IMR-90 (cell line): ENCODE measurements around the gene ATRNL1. TPM values are rescaled to one million over a fixed set of nuclear protein-coding genes. Genes with fewer than 3 reads are reported as not detected.

Source experiments
- ATAC-seq: fragments of 200-7000 bp; cut with Tn5 transposase; 2 replicates; pipeline ENCODE4 v1.9.1; 2020; ENCODE audit warnings: low read depth, mild to moderate bottlenecking, moderate library complexity
- BruUV-seq: library from RNA; stranded (reverse); fragments of 400-500 nt; replicated peaks from 2 replicates; lab custom pipeline; 2021; lab: Mats Ljungman, UMichigan
- CTCF ChIA-PET: fragments of 300-600 bp; formaldehyde crosslinking; extraction: SDS; loops from one replicate; lab custom pipeline; 2021; ENCODE audit warnings: antibody characterized with exemption; lab: Yijun Ruan, JAX
- POLR2A ChIA-PET: fragments of 300-600 bp; sonication (Branson Sonifier 250); formaldehyde crosslinking; loops from one replicate; lab custom pipeline; 2022; ENCODE audit warnings: antibody characterized with exemption; ENCODE audit not compliant: unreplicated experiment; lab: Charles Lee
- DNase-seq: peaks from one replicate; pipeline ENCODE4 v3.0.0; 2013
- H2AFZ ChIP-seq: replicated peaks from 2 replicates; pipeline ENCODE3; 2013; ENCODE audit warnings: low read length, mild to moderate bottlenecking; ENCODE audit not compliant: poor library complexity
- H2AK5ac ChIP-seq: 2 replicates; pipeline ENCODE4 v1.6.1; 2013; ENCODE audit warnings: low read depth, low read length, inconsistent platforms
- H2AK9ac ChIP-seq: replicated peaks from 2 replicates; pipeline ENCODE3; 2013; ENCODE audit warnings: mild to moderate bottlenecking, low read depth, low read length, moderate library complexity; ENCODE audit not compliant: poor library complexity
- H2BK120ac ChIP-seq: 2 replicates; pipeline ENCODE4 v1.6.1; 2013; ENCODE audit warnings: low read depth, low read length, inconsistent platforms
- H2BK15ac ChIP-seq: 3 replicates; pipeline ENCODE4 v1.6.1; 2013; ENCODE audit warnings: low read depth, low read length, inconsistent platforms
- H2BK20ac ChIP-seq: 2 replicates; pipeline ENCODE4 v1.6.1; 2013; ENCODE audit warnings: low read depth, mild to moderate bottlenecking, inconsistent platforms, low read length, moderate library complexity
- H2BK5ac ChIP-seq: 2 replicates; pipeline ENCODE4 v1.6.1; 2013; ENCODE audit warnings: mild to moderate bottlenecking, low read depth, low read length, inconsistent platforms; ENCODE audit not compliant: poor library complexity, severe bottlenecking
- H3K14ac ChIP-seq: replicated peaks from 2 replicates; pipeline ENCODE4 v1.6.1; 2013; ENCODE audit warnings: low read depth, low read length, inconsistent platforms
- H3K18ac ChIP-seq: 2 replicates; pipeline ENCODE4 v1.6.1; 2013; ENCODE audit warnings: low read depth, low read length, control low read depth
- H3K23ac ChIP-seq: 2 replicates; pipeline ENCODE4 v1.6.1; 2013; ENCODE audit warnings: low read depth, low read length, inconsistent platforms
- H3K27ac ChIP-seq: 2 replicates; pipeline ENCODE4 v1.5.1; 2013; ENCODE audit warnings: mild to moderate bottlenecking, control low read depth, low read length; ENCODE audit not compliant: insufficient read depth
- H3K27me3 ChIP-seq: 2 replicates; pipeline ENCODE4 v1.6.1; 2013; ENCODE audit warnings: low read length; ENCODE audit not compliant: control insufficient read depth, insufficient read depth
- H3K36me3 ChIP-seq: 2 replicates; pipeline ENCODE4 v1.6.1; 2013; ENCODE audit warnings: low read length, mixed read lengths; ENCODE audit not compliant: control insufficient read depth, insufficient read depth
- H3K4ac ChIP-seq: 2 replicates; pipeline ENCODE4 v1.6.1; 2013; ENCODE audit warnings: low read depth, low read length, inconsistent platforms
- H3K4me1 ChIP-seq: 2 replicates; pipeline ENCODE4 v1.6.1; 2013; ENCODE audit warnings: low read length, mixed read lengths; ENCODE audit not compliant: control insufficient read depth, insufficient read depth
- H3K4me2 ChIP-seq: 2 replicates; pipeline ENCODE4 v1.6.1; 2013; ENCODE audit warnings: low read depth, mild to moderate bottlenecking, control low read depth, low read length, moderate library complexity
- H3K4me3 ChIP-seq: 2 replicates; pipeline ENCODE4 v1.5.1; 2013; ENCODE audit warnings: low read depth, mild to moderate bottlenecking, control low read depth, low read length, moderate library complexity; ENCODE audit not compliant: insufficient read depth
- H3K56ac ChIP-seq: 2 replicates; pipeline ENCODE4 v1.6.1; 2013; ENCODE audit warnings: low read length, inconsistent platforms; ENCODE audit not compliant: insufficient read depth; ENCODE audit errors: extremely low read depth
- H3K79me1 ChIP-seq, 2 experiments: 2 replicates each; pipeline ENCODE4 v1.6.1; 2013; ENCODE audit warnings: low read length in 2 of 2, inconsistent platforms in 1 of 2, low read depth in 1 of 2
- H3K9ac ChIP-seq: 2 replicates; pipeline ENCODE4 v1.6.1; 2013; ENCODE audit warnings: low read depth, low read length, control low read depth
- H3K9me1 ChIP-seq: 2 replicates; pipeline ENCODE4 v1.6.1; 2013; ENCODE audit warnings: low read length, inconsistent platforms; ENCODE audit not compliant: insufficient read depth
- H3K9me3 ChIP-seq: 2 replicates; pipeline ENCODE4 v1.6.1; 2013; ENCODE audit warnings: low read length; ENCODE audit not compliant: control insufficient read depth, insufficient read depth
- H4K20me1 ChIP-seq: 2 replicates; pipeline ENCODE4 v1.6.1; 2013; ENCODE audit warnings: low read length, inconsistent platforms; ENCODE audit not compliant: insufficient read depth
- H4K5ac ChIP-seq: 2 replicates; pipeline ENCODE4 v1.6.1; 2013; ENCODE audit warnings: mild to moderate bottlenecking, low read depth, low read length, control low read depth
- H4K8ac ChIP-seq, 2 experiments: 2 replicates each; pipeline ENCODE4 v1.6.1; 2013; ENCODE audit warnings: low read depth in 2 of 2, low read length in 2 of 2, control low read depth in 1 of 2, inconsistent platforms in 1 of 2
- H4K91ac ChIP-seq: 2 replicates; pipeline ENCODE4 v1.6.1; 2013; ENCODE audit warnings: low read depth, low read length, inconsistent platforms; ENCODE audit not compliant: insufficient read depth
- CEBPB ChIP-seq: IDR thresholded peaks from 2 replicates; pipeline ENCODE4 v1.6.1; 2012; ENCODE audit warnings: low read depth, low read length, improper control_type of control experiment
- dilution Hi-C: fragments of 300-500 bp; cut with HindIII; formaldehyde crosslinking; loops from one replicate; pipeline ENCODE4 v1.14.3; 2018; ENCODE audit warnings: low sequenced_read_pairs; ENCODE audit not compliant: unreplicated experiment
- in situ Hi-C: fragments of 300-500 bp; cut with MboI; formaldehyde crosslinking; loops from 3 replicates; pipeline ENCODE4 v1.14.3; 2019; ENCODE audit warnings: low sequenced_read_pairs, inconsistent platforms, mixed read lengths
- intact Hi-C: fragments of 100-400 bp; cut with micrococcal nuclease; formaldehyde crosslinking; loops from 2 replicates; pipeline ENCODE4 v1.10.0; 2022
- polyA plus RNA-seq, 3 experiments: library from polyadenylated mRNA; depleted of rRNA; stranded (reverse); fragments of >200 nt; gene quantifications; 2 replicates each; pipeline ENCODE4 v1.2.3, GENCODE V29; 2012; ENCODE audit warnings: low replicate concordance in 1 of 3
- total RNA-seq: library from RNA; depleted of rRNA; stranded (reverse); fragments of >200 nt; gene quantifications from 2 replicates; pipeline ENCODE4 v1.2.3, GENCODE V29; 2012

The ATRNL1 gene
- total and polyA plus RNA-seq, 2 of the 4 experiments (the other 2 are of a cell fraction): 0.18 to 0.19 TPM

- Histone ChIP-seq H3K4me3 (no peak overlapping the region), H3K23ac (no peak overlapping the region), H2BK20ac (no peak overlapping the region), H3K18ac (no peak overlapping the region), H3K9me1 (no peaks in the 10 kb centered on the region), H2AK9ac (no peak overlapping the region), H3K14ac (no peak overlapping the region), H3K4me2 (no peak overlapping the region), H4K5ac (no peak overlapping the region), H3K4ac (no peak overlapping the region), H3K9ac (no peak overlapping the region), H2BK5ac (no peak overlapping the region), H3K56ac (no peak overlapping the region), H3K27ac (no peak overlapping the region), H3K36me3 (no peaks in the 10 kb centered on the region), H4K91ac (no peak overlapping the region), H3K9me3 (no peaks in the 10 kb centered on the region), H3K27me3 (no peaks in the 10 kb centered on the region), H3K79me1 (no peaks in the 10 kb centered on the region), H2AK5ac (no peak overlapping the region), H3K4me1 (no peaks in the 10 kb centered on the region), H4K20me1 (no peaks in the 10 kb centered on the region), H2BK15ac (no peak overlapping the region), H4K8ac (no peak overlapping the region), H2BK120ac (no peak overlapping the region), H2AFZ (no peak overlapping the region)
- no TSS peak for BruUV-seq
- TF ChIP-seq CEBPB: no peak
- dilution Hi-C loops: no loop called here
- ChIA-PET POLR2A (no interaction called here), CTCF (no interaction called here)
- ATAC-seq (no peak), DNase-seq (no peak)
- in situ Hi-C loops: loop anchor here (25.0 kb wide), 1 partner anchor 674 kb away; no protein-coding TSS in a partner anchor
- intact Hi-C loops: no loop called here
These were observed 43.5 kb downstream of the ATRNL1 start for GRCh38 chr10:115136616-115137015.
